GM23338 (cell line): ENCODE data around the gene BCR. TPM values are rescaled to one million over a fixed set of nuclear protein-coding genes. Genes with fewer than 3 reads are reported as not detected.

Experiments
- ATAC-seq: fragments of 200-7000 bp; cut with Tn5 transposase; 3 replicates; pipeline ENCODE4 v1.9.1; 2020
- DNase-seq: peaks from one replicate; pipeline ENCODE4 v3.0.0-alpha.2; 2015; ENCODE audit warnings: low spot score
- H2AFZ ChIP-seq: fragments of 200-600 bp; sonication (generic); 2 replicates; pipeline ENCODE4 v1.8.0; 2016; ENCODE audit warnings: antibody characterized with exemption, mild to moderate bottlenecking, moderate library complexity
- H3F3A ChIP-seq: fragments of 200-600 bp; sonication (generic); replicated peaks from 2 replicates; pipeline ENCODE4 v1.8.0; 2017; ENCODE audit warnings: antibody characterized with exemption, mixed run types, low read depth
- H3K27ac ChIP-seq: fragments of 200-600 bp; sonication (generic); 2 replicates; pipeline ENCODE4 v1.6.1; 2016; ENCODE audit warnings: low read depth
- H3K27me3 ChIP-seq: fragments of 200-600 bp; sonication (generic); 2 replicates; pipeline ENCODE4 v1.8.0; 2016; ENCODE audit warnings: mild to moderate bottlenecking, mixed run types, moderate library complexity; ENCODE audit not compliant: insufficient read depth
- H3K36me3 ChIP-seq: fragments of 200-600 bp; sonication (generic); 2 replicates; pipeline ENCODE4 v1.8.0; 2016; ENCODE audit warnings: mild to moderate bottlenecking; ENCODE audit not compliant: insufficient read depth
- H3K4me1 ChIP-seq: fragments of 200-600 bp; sonication (generic); 2 replicates; pipeline ENCODE4 v1.8.0; 2016; ENCODE audit warnings: mild to moderate bottlenecking, moderate library complexity; ENCODE audit not compliant: insufficient read depth
- H3K4me2 ChIP-seq: fragments of 200-600 bp; sonication (generic); 2 replicates; pipeline ENCODE4 v1.7.1; 2017; ENCODE audit warnings: mixed run types
- H3K4me3 ChIP-seq: fragments of 200-600 bp; sonication (generic); 2 replicates; pipeline ENCODE4 v1.6.1; 2016; ENCODE audit warnings: mixed run types
- H3K79me2 ChIP-seq: fragments of 200-600 bp; sonication (generic); replicated peaks from 2 replicates; pipeline ENCODE4 v1.8.0; 2017; ENCODE audit warnings: mild to moderate bottlenecking; ENCODE audit not compliant: insufficient read depth
- H3K9me2 ChIP-seq: fragments of 200-600 bp; sonication (generic); 2 replicates; pipeline ENCODE4 v1.8.0; 2017; ENCODE audit not compliant: insufficient read depth
- H4K20me1 ChIP-seq: fragments of 200-600 bp; sonication (generic); replicated peaks from 2 replicates; pipeline ENCODE4 v1.8.0; 2017; ENCODE audit warnings: mild to moderate bottlenecking; ENCODE audit not compliant: insufficient read depth
- H3K27ac Mint-ChIP-seq: 2 replicates; pipeline ENCODE4 v1.8.0; 2020; ENCODE audit warnings: inconsistent platforms, mild to moderate bottlenecking, moderate library complexity, mixed read lengths
- H3K27me3 Mint-ChIP-seq: 3 replicates; pipeline ENCODE4 v1.8.0; 2022; ENCODE audit warnings: low read depth, mild to moderate bottlenecking, moderate library complexity, mixed read lengths, inconsistent platforms; ENCODE audit not compliant: insufficient read depth, poor library complexity
- H3K36me3 Mint-ChIP-seq: 3 replicates; pipeline ENCODE4 v1.8.0; 2021; ENCODE audit warnings: low read depth, mild to moderate bottlenecking, inconsistent platforms, moderate library complexity, mixed read lengths
- H3K4me1 Mint-ChIP-seq: 3 replicates; pipeline ENCODE4 v1.8.0; 2020; ENCODE audit warnings: mild to moderate bottlenecking, inconsistent platforms, mixed read lengths
- H3K4me3 Mint-ChIP-seq: 3 replicates; pipeline ENCODE4 v1.8.0; 2021; ENCODE audit warnings: moderate library complexity, mild to moderate bottlenecking, inconsistent platforms, mixed read lengths
- H3K9me3 Mint-ChIP-seq: 3 replicates; pipeline ENCODE4 v1.8.0; 2020; ENCODE audit warnings: moderate library complexity, mild to moderate bottlenecking, inconsistent platforms, mixed read lengths
- CREB1 ChIP-seq: fragments of 250-450 bp; sonication (Bioruptor Pico); IDR thresholded peaks from 2 replicates; pipeline ENCODE4 v1.5.0; 2020; ENCODE audit warnings: low read depth, mild to moderate bottlenecking, moderate library complexity
- EZH2 ChIP-seq: fragments of 200-600 bp; sonication (generic); IDR thresholded peaks from one replicate; pipeline ENCODE4 v1.8.0; 2017; ENCODE audit warnings: antibody characterized with exemption, mild to moderate bottlenecking, low read depth; ENCODE audit not compliant: unreplicated experiment
- EZH2phosphoT487 ChIP-seq: fragments of 200-600 bp; sonication (generic); IDR thresholded peaks from one replicate; pipeline ENCODE4 v1.8.1; 2018; ENCODE audit warnings: antibody characterized with exemption; ENCODE audit not compliant: unreplicated experiment
- JUNB ChIP-seq: IDR thresholded peaks from one replicate; pipeline ENCODE4 v1.6.1; 2016; ENCODE audit warnings: antibody characterized with exemption; ENCODE audit not compliant: unreplicated experiment
- NANOG ChIP-seq: IDR thresholded peaks from 2 replicates; pipeline ENCODE4 v1.6.1; 2016; ENCODE audit warnings: antibody characterized with exemption, borderline replicate concordance
- POLR2AphosphoS5 ChIP-seq: IDR thresholded peaks from 2 replicates; pipeline ENCODE4 v1.6.1; 2016; ENCODE audit warnings: antibody characterized with exemption, low read depth
- STAT1 ChIP-seq: IDR thresholded peaks from one replicate; pipeline ENCODE4 v1.6.1; 2016; ENCODE audit warnings: antibody characterized with exemption; ENCODE audit not compliant: unreplicated experiment
- ZNF114 ChIP-seq: fragments of 250-450 bp; sonication (Bioruptor Pico); IDR thresholded peaks from 2 replicates; pipeline ENCODE4 v1.5.0; 2020; ENCODE audit warnings: mild to moderate bottlenecking, moderate library complexity
- ZNF331 ChIP-seq: fragments of 250-450 bp; sonication (Bioruptor Pico); IDR thresholded peaks from 2 replicates; pipeline ENCODE4 v1.5.0; 2020; ENCODE audit warnings: low read depth, mild to moderate bottlenecking, moderate library complexity
- polyA plus RNA-seq: library from polyadenylated mRNA; unstranded; fragments of >200 nt; fragmentation: Nextera tagmentation; extraction: Ambion mirVana; gene quantifications from 2 replicates; pipeline ENCODE4 v1.2.1, GENCODE V29; 2016
- total RNA-seq: library from RNA; depleted of rRNA; stranded (reverse); fragments of >200 nt; shearing (Covaris generic); gene quantifications from 2 replicates; pipeline ENCODE4 v1.2.3, GENCODE V29; 2014
- TF ChIP-seq, protein P1 (sequence below): fragments of 250-450 bp; sonication (Bioruptor Pico); IDR thresholded peaks from 2 replicates; pipeline ENCODE4 v1.5.0; 2020; ENCODE audit warnings: mild to moderate bottlenecking, moderate library complexity
- TF ChIP-seq, protein P2 (sequence below): IDR thresholded peaks from 2 replicates; pipeline ENCODE4 v1.6.1; 2016; ENCODE audit warnings: antibody characterized with exemption
- TF ChIP-seq, protein P3 (sequence below): IDR thresholded peaks from one replicate; pipeline ENCODE4 v1.6.1; 2018; ENCODE audit warnings: antibody characterized with exemption; ENCODE audit not compliant: unreplicated experiment
- TF ChIP-seq, protein P4 (sequence below), 2 experiments: fragments of 200-600 bp in 1 of 2; sonication (generic) in 1 of 2; conservative IDR thresholded peaks; 2 replicates each; pipeline versions ENCODE4 v1.5.1 to v1.6.1; 2016 to 2017; ENCODE audit warnings: antibody characterized with exemption in 2 of 2, low read depth in 2 of 2, mild to moderate bottlenecking in 2 of 2, moderate library complexity in 1 of 2

The BCR gene
- total and polyA plus RNA-seq, 2 experiments from 2014 or later: 17.7 to 121 TPM

DNA sequence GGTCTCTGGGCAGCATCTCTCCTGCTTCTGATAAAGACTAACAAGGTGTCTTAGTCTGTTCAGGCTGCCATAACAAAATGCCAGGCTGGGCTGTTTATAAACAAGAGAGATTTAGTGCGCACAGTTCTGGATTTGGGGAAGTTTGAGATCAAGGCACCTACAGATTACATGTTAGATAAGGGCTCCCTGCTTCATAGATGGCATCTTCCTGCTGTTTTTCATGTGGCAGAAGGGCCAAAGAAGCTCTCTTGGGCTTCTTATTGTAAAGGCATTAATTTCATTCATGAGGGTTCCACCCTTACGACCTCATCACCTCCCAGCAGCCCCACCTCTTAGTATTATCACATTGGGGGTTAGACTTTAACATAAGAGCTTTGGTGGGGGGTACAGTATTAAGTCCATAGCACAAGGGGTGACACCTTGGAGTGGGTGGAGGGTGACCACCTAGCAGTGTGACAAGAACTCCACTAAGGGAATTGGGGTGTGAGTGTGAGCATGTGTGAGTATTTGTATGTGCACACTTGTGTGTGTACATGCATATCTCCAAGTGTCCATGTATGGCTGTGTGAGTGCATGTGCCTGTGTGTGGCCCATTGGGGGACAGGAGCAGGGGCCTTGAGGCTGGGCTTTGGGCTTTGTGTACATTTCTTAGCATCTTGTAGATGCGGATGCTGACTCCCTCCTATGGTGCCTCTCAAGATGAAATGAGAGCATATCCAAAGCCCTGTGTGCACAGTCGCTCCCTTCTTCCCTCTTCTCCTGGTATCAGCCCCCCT lies 42.7 kb downstream of the BCR start:
- H3K36me3 Mint-ChIP-seq: peaks cover 13% of the 10 kb centered on the region
- no peak overlapping the region for H3K4me3 Mint-ChIP-seq
- Histone ChIP-seq H3K4me2 (no peak overlapping the region), H3K36me3 (peaks cover 6% of the 10 kb centered on the region; the same call in 1 of the 2 replicates), H3K79me2 (peaks cover 100% of the 10 kb centered on the region), H3F3A (no peaks in the 10 kb centered on the region), H2AFZ (no peak overlapping the region), H3K9me2 (no peaks in the 10 kb centered on the region), H4K20me1 (peaks cover 48% of the 10 kb centered on the region), H3K4me1 (peaks cover 88% of the 10 kb centered on the region), H3K27me3 (no peaks in the 10 kb centered on the region), H3K4me3 (no peak overlapping the region), H3K27ac (no peak overlapping the region)
- H3K27me3 Mint-ChIP-seq: peaks cover 17% of the 10 kb centered on the region
- TF ChIP-seq STAT1 (no peak), EZH2phosphoT487 (no peak), CREB1 (CRISPR knock-in tag) (no peak), ZNF331 (CRISPR knock-in tag) (no peak), JUNB (no peak), POLR2AphosphoS5 (no peak), EZH2 (no peak), ZNF114 (CRISPR knock-in tag) (no peak), NANOG (no peak)
- TF ChIP-seq, protein P1, sequence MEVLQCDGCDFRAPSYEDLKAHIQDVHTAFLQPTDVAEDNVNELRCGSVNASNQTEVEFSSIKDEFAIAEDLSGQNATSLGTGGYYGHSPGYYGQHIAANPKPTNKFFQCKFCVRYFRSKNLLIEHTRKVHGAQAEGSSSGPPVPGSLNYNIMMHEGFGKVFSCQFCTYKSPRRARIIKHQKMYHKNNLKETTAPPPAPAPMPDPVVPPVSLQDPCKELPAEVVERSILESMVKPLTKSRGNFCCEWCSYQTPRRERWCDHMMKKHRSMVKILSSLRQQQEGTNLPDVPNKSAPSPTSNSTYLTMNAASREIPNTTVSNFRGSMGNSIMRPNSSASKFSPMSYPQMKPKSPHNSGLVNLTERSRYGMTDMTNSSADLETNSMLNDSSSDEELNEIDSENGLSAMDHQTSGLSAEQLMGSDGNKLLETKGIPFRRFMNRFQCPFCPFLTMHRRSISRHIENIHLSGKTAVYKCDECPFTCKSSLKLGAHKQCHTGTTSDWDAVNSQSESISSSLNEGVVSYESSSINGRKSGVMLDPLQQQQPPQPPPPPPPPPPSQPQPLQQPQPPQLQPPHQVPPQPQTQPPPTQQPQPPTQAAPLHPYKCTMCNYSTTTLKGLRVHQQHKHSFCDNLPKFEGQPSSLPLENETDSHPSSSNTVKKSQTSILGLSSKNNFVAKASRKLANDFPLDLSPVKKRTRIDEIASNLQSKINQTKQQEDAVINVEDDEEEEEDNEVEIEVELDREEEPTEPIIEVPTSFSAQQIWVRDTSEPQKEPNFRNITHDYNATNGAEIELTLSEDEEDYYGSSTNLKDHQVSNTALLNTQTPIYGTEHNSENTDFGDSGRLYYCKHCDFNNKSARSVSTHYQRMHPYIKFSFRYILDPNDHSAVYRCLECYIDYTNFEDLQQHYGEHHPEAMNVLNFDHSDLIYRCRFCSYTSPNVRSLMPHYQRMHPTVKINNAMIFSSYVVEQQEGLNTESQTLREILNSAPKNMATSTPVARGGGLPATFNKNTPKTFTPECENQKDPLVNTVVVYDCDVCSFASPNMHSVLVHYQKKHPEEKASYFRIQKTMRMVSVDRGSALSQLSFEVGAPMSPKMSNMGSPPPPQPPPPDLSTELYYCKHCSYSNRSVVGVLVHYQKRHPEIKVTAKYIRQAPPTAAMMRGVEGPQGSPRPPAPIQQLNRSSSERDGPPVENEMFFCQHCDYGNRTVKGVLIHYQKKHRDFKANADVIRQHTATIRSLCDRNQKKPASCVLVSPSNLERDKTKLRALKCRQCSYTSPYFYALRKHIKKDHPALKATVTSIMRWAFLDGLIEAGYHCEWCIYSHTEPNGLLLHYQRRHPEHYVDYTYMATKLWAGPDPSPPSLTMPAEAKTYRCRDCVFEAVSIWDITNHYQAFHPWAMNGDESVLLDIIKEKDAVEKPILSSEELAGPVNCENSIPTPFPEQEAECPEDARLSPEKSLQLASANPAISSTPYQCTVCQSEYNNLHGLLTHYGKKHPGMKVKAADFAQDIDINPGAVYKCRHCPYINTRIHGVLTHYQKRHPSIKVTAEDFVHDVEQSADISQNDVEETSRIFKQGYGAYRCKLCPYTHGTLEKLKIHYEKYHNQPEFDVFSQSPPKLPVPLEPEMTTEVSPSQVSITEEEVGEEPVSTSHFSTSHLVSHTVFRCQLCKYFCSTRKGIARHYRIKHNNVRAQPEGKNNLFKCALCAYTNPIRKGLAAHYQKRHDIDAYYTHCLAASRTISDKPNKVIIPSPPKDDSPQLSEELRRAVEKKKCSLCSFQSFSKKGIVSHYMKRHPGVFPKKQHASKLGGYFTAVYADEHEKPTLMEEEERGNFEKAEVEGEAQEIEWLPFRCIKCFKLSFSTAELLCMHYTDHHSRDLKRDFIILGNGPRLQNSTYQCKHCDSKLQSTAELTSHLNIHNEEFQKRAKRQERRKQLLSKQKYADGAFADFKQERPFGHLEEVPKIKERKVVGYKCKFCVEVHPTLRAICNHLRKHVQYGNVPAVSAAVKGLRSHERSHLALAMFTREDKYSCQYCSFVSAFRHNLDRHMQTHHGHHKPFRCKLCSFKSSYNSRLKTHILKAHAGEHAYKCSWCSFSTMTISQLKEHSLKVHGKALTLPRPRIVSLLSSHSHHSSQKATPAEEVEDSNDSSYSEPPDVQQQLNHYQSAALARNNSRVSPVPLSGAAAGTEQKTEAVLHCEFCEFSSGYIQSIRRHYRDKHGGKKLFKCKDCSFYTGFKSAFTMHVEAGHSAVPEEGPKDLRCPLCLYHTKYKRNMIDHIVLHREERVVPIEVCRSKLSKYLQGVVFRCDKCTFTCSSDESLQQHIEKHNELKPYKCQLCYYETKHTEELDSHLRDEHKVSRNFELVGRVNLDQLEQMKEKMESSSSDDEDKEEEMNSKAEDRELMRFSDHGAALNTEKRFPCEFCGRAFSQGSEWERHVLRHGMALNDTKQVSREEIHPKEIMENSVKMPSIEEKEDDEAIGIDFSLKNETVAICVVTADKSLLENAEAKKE (CRISPR knock-in tag): no peak
- TF ChIP-seq, protein P2, sequence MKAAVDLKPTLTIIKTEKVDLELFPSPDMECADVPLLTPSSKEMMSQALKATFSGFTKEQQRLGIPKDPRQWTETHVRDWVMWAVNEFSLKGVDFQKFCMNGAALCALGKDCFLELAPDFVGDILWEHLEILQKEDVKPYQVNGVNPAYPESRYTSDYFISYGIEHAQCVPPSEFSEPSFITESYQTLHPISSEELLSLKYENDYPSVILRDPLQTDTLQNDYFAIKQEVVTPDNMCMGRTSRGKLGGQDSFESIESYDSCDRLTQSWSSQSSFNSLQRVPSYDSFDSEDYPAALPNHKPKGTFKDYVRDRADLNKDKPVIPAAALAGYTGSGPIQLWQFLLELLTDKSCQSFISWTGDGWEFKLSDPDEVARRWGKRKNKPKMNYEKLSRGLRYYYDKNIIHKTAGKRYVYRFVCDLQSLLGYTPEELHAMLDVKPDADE: no peak
- TF ChIP-seq, protein P3, sequence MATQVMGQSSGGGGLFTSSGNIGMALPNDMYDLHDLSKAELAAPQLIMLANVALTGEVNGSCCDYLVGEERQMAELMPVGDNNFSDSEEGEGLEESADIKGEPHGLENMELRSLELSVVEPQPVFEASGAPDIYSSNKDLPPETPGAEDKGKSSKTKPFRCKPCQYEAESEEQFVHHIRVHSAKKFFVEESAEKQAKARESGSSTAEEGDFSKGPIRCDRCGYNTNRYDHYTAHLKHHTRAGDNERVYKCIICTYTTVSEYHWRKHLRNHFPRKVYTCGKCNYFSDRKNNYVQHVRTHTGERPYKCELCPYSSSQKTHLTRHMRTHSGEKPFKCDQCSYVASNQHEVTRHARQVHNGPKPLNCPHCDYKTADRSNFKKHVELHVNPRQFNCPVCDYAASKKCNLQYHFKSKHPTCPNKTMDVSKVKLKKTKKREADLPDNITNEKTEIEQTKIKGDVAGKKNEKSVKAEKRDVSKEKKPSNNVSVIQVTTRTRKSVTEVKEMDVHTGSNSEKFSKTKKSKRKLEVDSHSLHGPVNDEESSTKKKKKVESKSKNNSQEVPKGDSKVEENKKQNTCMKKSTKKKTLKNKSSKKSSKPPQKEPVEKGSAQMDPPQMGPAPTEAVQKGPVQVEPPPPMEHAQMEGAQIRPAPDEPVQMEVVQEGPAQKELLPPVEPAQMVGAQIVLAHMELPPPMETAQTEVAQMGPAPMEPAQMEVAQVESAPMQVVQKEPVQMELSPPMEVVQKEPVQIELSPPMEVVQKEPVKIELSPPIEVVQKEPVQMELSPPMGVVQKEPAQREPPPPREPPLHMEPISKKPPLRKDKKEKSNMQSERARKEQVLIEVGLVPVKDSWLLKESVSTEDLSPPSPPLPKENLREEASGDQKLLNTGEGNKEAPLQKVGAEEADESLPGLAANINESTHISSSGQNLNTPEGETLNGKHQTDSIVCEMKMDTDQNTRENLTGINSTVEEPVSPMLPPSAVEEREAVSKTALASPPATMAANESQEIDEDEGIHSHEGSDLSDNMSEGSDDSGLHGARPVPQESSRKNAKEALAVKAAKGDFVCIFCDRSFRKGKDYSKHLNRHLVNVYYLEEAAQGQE: no peak
- TF ChIP-seq, protein P4, sequence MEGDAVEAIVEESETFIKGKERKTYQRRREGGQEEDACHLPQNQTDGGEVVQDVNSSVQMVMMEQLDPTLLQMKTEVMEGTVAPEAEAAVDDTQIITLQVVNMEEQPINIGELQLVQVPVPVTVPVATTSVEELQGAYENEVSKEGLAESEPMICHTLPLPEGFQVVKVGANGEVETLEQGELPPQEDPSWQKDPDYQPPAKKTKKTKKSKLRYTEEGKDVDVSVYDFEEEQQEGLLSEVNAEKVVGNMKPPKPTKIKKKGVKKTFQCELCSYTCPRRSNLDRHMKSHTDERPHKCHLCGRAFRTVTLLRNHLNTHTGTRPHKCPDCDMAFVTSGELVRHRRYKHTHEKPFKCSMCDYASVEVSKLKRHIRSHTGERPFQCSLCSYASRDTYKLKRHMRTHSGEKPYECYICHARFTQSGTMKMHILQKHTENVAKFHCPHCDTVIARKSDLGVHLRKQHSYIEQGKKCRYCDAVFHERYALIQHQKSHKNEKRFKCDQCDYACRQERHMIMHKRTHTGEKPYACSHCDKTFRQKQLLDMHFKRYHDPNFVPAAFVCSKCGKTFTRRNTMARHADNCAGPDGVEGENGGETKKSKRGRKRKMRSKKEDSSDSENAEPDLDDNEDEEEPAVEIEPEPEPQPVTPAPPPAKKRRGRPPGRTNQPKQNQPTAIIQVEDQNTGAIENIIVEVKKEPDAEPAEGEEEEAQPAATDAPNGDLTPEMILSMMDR (conservative IDR thresholded peaks at IDR 0.05; ENCODE audit: low read depth in 2 of 2): no peak
- ATAC-seq (no peak), DNase-seq (no peak)
- H3K9me3 Mint-ChIP-seq: peaks cover 9% of the 10 kb centered on the region; the same call in 2 of the 3 replicates
- no peak overlapping the region for H3K27ac Mint-ChIP-seq
- H3K4me1 Mint-ChIP-seq: peaks cover 85% of the 10 kb centered on the region
